ENCODE data around the gene SIRPG. TPM values are rescaled to one million over a fixed set of nuclear protein-coding genes. Genes with fewer than 3 reads are reported as not detected.
A peak's percentile ranks its signal among the peaks of the same experiment; 100 is the strongest.

The SIRPG gene
- total and polyA plus RNA-seq, 8 donors = 0.98 to 1.1 TPM; not detected in 6

GRCh38 chr20:1664911-1665310 lies 7.3 kb upstream of the SIRPG start:
- Histone ChIP-seq H3K4me1 (no peaks in the 10 kb centered on the region), H3K27me3 (no peaks in the 10 kb centered on the region), H3K27ac (no peak overlapping the region), H3K9me3 (no peaks in the 10 kb centered on the region), H3K4me3 (no peak overlapping the region), H3K36me3 (no peaks in the 10 kb centered on the region)
- DNase-seq = peak; percentile 28 to 32
- WGBS, 5 donors = 39 to 81% (median 57%) methylated on average over 2 to 5 of the region's 5 CpGs
- no peak for TF ChIP-seq CTCF (IDR thresholded peaks at IDR 0.05)
- TF ChIP-seq POLR2AphosphoS5 (IDR thresholded peaks at IDR 0.05) = no peak
- TF ChIP-seq POLR2A (IDR thresholded peaks at IDR 0.05) = no peak
- TF ChIP-seq EP300 (IDR thresholded peaks at IDR 0.05) = no peak
- intact Hi-C loops (cut with DNase I; ENCODE audit: low total_unique reads) = loop anchor here (10.0 kb wide), 1 partner anchor 60 kb away; no protein-coding TSS in a partner anchor

GRCh38 chr20:1663917-1664316 lies 6.3 kb upstream of the SIRPG start:
- Histone ChIP-seq H3K27me3 (no peaks in the 10 kb centered on the region), H3K4me3 (no peak overlapping the region), H3K4me1 (no peaks in the 10 kb centered on the region), H3K27ac (no peak overlapping the region), H3K36me3 (no peaks in the 10 kb centered on the region), H3K9me3 (no peaks in the 10 kb centered on the region)
- DNase-seq = no peak
- intact Hi-C loops (cut with DNase I; ENCODE audit: low total_unique reads) = loop anchor here (10.0 kb wide), 1 partner anchor 61 kb away; no protein-coding TSS in a partner anchor
- WGBS, 5 donors = 32 to 55% (median 43%) methylated on average over 2 of the region's 2 CpGs
- TF ChIP-seq POLR2A (IDR thresholded peaks at IDR 0.05) (no peak), EP300 (IDR thresholded peaks at IDR 0.05) (no peak), CTCF (IDR thresholded peaks at IDR 0.05) (no peak), POLR2AphosphoS5 (IDR thresholded peaks at IDR 0.05) (no peak)

- H3K9me3 ChIP-seq = no peaks in the 10 kb centered on the region
- 36 to 46% (median 42%) methylated on average over 2 of the region's 2 CpGs for WGBS, 5 donors
- intact Hi-C loops (cut with DNase I; ENCODE audit: low total_unique reads) = loop anchor here (10.0 kb wide), 1 partner anchor 63 kb away; no protein-coding TSS in a partner anchor
- no peaks in the 10 kb centered on the region for H3K27me3 ChIP-seq
- H3K4me3 ChIP-seq = no peak overlapping the region
- H3K4me1 ChIP-seq = no peaks in the 10 kb centered on the region
- H3K27ac ChIP-seq = no peak overlapping the region
- TF ChIP-seq CTCF (IDR thresholded peaks at IDR 0.05) = no peak
- no peak for TF ChIP-seq POLR2A (IDR thresholded peaks at IDR 0.05)
- no peak for TF ChIP-seq EP300 (IDR thresholded peaks at IDR 0.05)
- TF ChIP-seq POLR2AphosphoS5 (IDR thresholded peaks at IDR 0.05) = no peak
- no peaks in the 10 kb centered on the region for H3K36me3 ChIP-seq
- no peak for DNase-seq
These were observed 4.1 kb upstream of the SIRPG start for GRCh38 chr20:1661542-1662299.

DNA sequence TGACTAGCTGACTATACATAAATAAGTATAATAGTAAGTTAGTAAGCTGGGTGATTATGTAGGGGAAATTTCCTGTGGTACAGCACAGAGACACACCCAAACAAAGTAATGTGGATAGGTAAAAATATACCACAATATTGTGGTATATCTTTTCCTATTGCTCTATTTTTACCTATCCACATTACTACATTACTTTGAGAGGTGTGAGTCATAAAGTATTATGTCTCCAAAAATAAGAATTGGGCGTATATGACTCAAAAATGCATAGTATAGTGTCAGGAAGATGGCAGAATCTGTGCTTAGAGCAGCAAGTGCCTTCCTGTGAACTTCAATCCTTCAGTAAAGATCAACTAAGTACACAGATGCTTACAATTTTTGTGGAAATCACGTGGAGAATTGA lies 2.7 kb upstream of the SIRPG start:
- Histone ChIP-seq H3K27ac (no peak overlapping the region), H3K27me3 (no peaks in the 10 kb centered on the region), H3K4me1 (no peaks in the 10 kb centered on the region), H3K36me3 (no peaks in the 10 kb centered on the region), H3K9me3 (no peaks in the 10 kb centered on the region), H3K4me3 (no peak overlapping the region)
- intact Hi-C loops (cut with DNase I; ENCODE audit: low total_unique reads) = loop anchor here (10.0 kb wide), 1 partner anchor 65 kb away; no protein-coding TSS in a partner anchor
- no peak for DNase-seq
- TF ChIP-seq POLR2AphosphoS5 (IDR thresholded peaks at IDR 0.05) = no peak
- TF ChIP-seq POLR2A (IDR thresholded peaks at IDR 0.05) = no peak
- no peak for TF ChIP-seq CTCF (IDR thresholded peaks at IDR 0.05)
- no peak for TF ChIP-seq EP300 (IDR thresholded peaks at IDR 0.05)
- WGBS, 5 donors = 20 to 36% (median 29%) methylated on average over 2 of the region's 2 CpGs

Measured in stomach (tissue), 9 donors.